ENCODE measurements around the gene HCN2. TPM values are rescaled to one million over a fixed set of nuclear protein-coding genes. Genes with fewer than 3 reads are reported as not detected.

The HCN2 gene
- total RNA-seq, 1 donor from 2014 or later: 0.52 TPM

DNA sequence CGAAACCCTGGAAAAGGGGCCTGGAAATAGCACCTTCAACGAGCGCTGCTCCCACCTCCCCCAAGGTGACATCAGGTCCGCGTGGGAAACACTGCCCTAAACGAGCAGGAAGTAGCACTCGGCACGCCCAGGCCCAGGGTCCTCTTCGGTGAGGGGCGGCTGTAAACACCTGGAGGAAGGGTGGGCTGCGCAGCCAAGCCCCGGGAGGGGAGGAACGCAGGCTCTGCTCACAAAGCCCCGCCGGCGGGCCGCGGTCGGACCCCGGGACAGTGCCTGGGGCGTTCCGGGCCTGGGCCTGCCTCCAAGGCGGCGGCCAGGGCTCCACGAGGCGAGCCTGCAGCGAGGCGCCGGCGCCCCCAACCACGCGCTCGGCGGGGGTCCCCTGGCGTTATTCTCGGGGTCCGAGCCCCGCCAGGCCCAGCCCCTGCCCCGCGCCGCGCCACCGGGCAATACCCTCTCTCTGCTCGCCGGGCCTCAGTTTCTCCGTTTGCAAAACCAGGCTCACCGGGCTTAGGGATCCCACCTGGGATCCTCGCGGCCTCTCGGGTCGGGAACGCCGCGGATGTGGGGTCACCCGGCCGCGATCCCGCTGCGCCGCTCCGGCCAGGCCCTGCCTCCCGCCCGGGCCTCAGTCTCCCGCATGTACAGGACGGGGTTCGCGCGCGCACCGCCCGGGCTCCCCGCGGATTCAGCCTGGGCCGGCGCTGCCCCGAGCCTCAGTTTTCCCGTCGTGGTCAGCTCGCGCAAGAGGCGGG is 72.7 kb downstream of the HCN2 start:
- H3K27ac ChIP-seq: peak overlapping the region; percentile 87

DNA sequence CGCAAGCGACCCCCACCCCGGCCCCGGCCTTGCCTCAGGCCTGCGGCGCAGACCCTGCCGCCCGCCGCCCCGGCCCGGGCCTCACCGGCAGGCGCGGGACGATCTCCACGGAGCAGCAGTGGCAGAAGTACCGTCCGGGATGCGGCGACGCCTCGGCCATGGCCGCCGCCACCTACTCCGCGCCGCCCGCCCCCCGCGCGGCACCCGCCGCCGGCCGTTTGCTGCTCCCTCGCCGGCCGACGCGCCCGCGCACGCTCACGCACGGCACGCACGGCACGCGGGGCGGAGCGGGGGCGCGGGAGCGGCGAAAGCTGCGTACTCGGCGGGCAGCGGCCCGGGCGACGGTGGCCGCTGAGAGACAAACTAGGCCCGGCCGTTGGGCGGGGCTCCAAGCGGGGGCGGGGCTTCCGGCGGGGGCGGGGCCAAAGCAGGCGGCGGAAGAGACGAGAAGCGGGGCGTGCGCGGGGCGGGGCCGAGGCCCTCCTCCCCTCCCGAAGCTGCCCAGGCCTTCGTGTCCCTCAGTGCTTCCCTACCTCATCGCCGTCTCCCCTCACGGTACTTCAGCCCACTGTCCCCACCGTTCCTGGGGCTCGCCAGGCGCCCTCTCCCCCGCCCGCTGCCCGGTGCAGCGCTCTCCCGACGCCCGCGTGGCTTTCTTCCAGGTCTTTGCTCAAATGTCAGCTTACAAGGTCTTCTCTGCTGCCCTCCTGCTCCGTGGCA is 73.4 kb downstream of the HCN2 start, which contains the start of gene RNF126:
Gene RNF126 (minus strand): TSS at position 253 of the 720 bp plus-strand sequence. CDS start 93 bp downstream, at position 160.
- peak within 1 kb of the TSS; percentile 89 for H3K27ac ChIP-seq
- intact Hi-C loops (cut with DNase I): no loop called here
- H3K4me1 ChIP-seq: peaks cover 57% of the 10 kb centered on the region
- ATAC-seq (peak; percentile 90), DNase-seq (peak; percentile 96)
- H3K9me3 ChIP-seq: no peaks in the 10 kb centered on the region
- no peaks in the 10 kb centered on the region for H3K36me3 ChIP-seq
- TF ChIP-seq, protein P1, sequence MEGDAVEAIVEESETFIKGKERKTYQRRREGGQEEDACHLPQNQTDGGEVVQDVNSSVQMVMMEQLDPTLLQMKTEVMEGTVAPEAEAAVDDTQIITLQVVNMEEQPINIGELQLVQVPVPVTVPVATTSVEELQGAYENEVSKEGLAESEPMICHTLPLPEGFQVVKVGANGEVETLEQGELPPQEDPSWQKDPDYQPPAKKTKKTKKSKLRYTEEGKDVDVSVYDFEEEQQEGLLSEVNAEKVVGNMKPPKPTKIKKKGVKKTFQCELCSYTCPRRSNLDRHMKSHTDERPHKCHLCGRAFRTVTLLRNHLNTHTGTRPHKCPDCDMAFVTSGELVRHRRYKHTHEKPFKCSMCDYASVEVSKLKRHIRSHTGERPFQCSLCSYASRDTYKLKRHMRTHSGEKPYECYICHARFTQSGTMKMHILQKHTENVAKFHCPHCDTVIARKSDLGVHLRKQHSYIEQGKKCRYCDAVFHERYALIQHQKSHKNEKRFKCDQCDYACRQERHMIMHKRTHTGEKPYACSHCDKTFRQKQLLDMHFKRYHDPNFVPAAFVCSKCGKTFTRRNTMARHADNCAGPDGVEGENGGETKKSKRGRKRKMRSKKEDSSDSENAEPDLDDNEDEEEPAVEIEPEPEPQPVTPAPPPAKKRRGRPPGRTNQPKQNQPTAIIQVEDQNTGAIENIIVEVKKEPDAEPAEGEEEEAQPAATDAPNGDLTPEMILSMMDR (IDR thresholded peaks at IDR 0.05): no peak
- H3K27me3 ChIP-seq: no peaks in the 10 kb centered on the region
- peak within 1 kb of the TSS; percentile 92 for H3K4me3 ChIP-seq

More for the DNA sequence above, 72.7 kb downstream of the HCN2 start:
- TF ChIP-seq, protein P1 (IDR thresholded peaks at IDR 0.05): no peak
- Histone ChIP-seq H3K9me3 (no peaks in the 10 kb centered on the region), H3K27me3 (no peaks in the 10 kb centered on the region), H3K4me3 (peak overlapping the region; percentile 92), H3K4me1 (peaks cover 60% of the 10 kb centered on the region), H3K36me3 (no peaks in the 10 kb centered on the region)
- DNase-seq (peak; percentile 84), ATAC-seq (peak; percentile 7)
- intact Hi-C loops (cut with DNase I): no loop called here

DNA sequence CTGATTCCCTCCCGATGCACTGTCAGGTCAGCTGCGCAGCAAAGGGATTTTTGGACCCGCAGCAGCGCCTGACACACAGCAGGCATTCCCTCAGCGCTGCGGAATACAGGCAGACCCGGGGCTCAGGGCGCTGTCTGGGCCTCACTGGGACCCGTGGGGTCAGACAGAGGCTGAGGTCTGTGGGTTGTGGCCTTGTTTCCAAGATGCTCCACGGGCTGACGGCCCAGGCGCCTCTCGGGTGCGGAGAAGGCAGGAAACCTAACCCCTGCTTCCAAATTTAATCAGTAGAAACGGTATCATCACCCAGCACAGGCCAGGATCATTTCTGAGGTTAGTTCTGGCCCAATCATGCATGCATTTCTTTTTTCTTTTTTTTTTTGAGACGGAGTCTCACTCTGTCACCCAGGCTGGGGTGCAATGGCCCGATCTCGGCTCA is 74.0 kb downstream of the HCN2 start:
- H3K27me3 ChIP-seq: no peaks in the 10 kb centered on the region
- TF ChIP-seq, protein P1 (IDR thresholded peaks at IDR 0.05): no peak
- intact Hi-C loops (cut with DNase I): loop anchor here (2.0 kb wide), 1 partner anchor 71 kb away; no protein-coding TSS in a partner anchor
- no peak for DNase-seq
- no peaks in the 10 kb centered on the region for H3K36me3 ChIP-seq
- H3K4me1 ChIP-seq: peaks cover 52% of the 10 kb centered on the region
- no peak for ATAC-seq
- peak overlapping the region; percentile 89 for H3K27ac ChIP-seq
- H3K4me3 ChIP-seq: peak overlapping the region; percentile 92
- H3K9me3 ChIP-seq: no peaks in the 10 kb centered on the region

- intact Hi-C loops (cut with DNase I): loop anchor here (2.0 kb wide), 1 partner anchor 70 kb away; no protein-coding TSS in a partner anchor
- ATAC-seq: peak; percentile 61
- peak; percentile 90 for DNase-seq
- H3K4me3 ChIP-seq: no peak overlapping the region
- no peak overlapping the region for H3K27ac ChIP-seq
- TF ChIP-seq, protein P1 (IDR thresholded peaks at IDR 0.05): peak; percentile 92
- H3K27me3 ChIP-seq: no peaks in the 10 kb centered on the region
- H3K4me1 ChIP-seq: peaks cover 39% of the 10 kb centered on the region
- no peaks in the 10 kb centered on the region for H3K36me3 ChIP-seq
- no peaks in the 10 kb centered on the region for H3K9me3 ChIP-seq
Observed at GRCh38 chr19:664913-665443, 75.3 kb downstream of the HCN2 start.

Other genes with a start within 250 kb of the HCN2 start
- 43.1 TPM for gene MIER2, start 245.1 kb upstream of the HCN2 start, total RNA-seq
- 2.6 TPM for gene C2CD4C, start 180.7 kb upstream of the HCN2 start, total RNA-seq
- gene SHC2, start 128.8 kb upstream of the HCN2 start, total RNA-seq: 37.8 TPM
- 1.2 TPM for gene MADCAM1, start 93.4 kb upstream of the HCN2 start, total RNA-seq
- 19.9 TPM for gene TPGS1, start 82.4 kb upstream of the HCN2 start, total RNA-seq
- gene CDC34, start 58.1 kb upstream of the HCN2 start, total RNA-seq: 40.9 TPM
- 2.9 TPM for gene GZMM, start 45.8 kb upstream of the HCN2 start, total RNA-seq
- 359 TPM for gene BSG, start 17.3 kb upstream of the HCN2 start, total RNA-seq
- gene POLRMT, start 43.7 kb downstream of the HCN2 start, total RNA-seq: 36.0 TPM
- gene FGF22, start 50.0 kb downstream of the HCN2 start, total RNA-seq: 0.52 TPM
- gene RNF126, start 73.3 kb downstream of the HCN2 start, total RNA-seq: 32.9 TPM
- 114 TPM for gene FSTL3, start 86.5 kb downstream of the HCN2 start, total RNA-seq
- not detected for gene PRSS57, start 105.6 kb downstream of the HCN2 start, total RNA-seq
- 56.9 TPM for gene PALM, start 119.1 kb downstream of the HCN2 start, total RNA-seq
- gene MISP, start 161.2 kb downstream of the HCN2 start, total RNA-seq: 15.9 TPM
- gene PTBP1, start 207.6 kb downstream of the HCN2 start, total RNA-seq: 245 TPM
- 0.46 TPM for gene PLPPR3, start 232.1 kb downstream of the HCN2 start, total RNA-seq
- gene AZU1, start 238.0 kb downstream of the HCN2 start, total RNA-seq: 0.75 TPM

Measured in upper lobe of right lung (tissue), 1 donor.